GM15510 (cell line): ENCODE measurements around the gene GRM7.

ENCODE experiments used
- POLR2A ChIP-seq: IDR thresholded peaks from 3 replicates; pipeline ENCODE4 v1.6.1; 2011; ENCODE audit warnings: borderline replicate concordance; ENCODE audit not compliant: insufficient read length; ENCODE audit errors: extremely low read depth

Gene GRM7

DNA sequence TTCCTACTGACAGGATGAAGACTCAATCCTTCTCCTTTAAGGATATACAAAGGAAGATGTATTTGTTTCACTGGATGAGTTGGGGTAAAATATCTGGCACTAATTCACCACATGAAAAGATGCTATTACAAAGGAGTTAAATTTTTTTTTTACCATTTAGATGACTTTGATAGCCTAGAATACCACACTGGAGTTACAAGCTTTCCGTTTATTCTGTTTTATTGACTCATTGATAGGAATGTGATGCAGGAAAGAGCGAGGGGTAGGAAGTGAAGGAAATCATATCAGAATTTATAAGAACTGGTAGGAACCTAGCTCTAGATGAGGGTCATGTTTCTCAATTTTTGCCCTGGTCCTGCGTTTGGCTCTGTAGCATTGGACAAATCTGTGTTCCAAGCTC lies 427.2 kb downstream of the GRM7 start:
- TF ChIP-seq POLR2A: no peak

DNA sequence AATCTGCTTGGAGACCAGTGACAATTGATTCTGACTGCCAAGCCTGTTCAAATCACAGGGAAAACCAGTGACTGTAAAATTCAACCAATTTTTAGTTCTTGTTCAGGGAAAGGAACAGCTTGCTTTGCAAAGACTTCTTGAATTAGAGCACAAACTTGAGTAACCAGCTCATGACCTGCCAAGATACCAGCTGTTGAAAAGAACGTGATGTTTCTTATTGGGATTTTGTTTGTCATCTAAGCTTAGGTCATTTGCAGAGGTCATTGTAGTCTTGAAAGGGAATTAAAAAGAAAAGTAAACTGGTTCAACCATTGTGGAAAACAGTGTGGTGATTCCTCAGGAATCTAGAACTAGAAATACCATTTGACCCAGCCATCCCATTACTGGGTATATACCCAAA lies 428.2 kb downstream of the GRM7 start:
- TF ChIP-seq POLR2A: no peak

DNA sequence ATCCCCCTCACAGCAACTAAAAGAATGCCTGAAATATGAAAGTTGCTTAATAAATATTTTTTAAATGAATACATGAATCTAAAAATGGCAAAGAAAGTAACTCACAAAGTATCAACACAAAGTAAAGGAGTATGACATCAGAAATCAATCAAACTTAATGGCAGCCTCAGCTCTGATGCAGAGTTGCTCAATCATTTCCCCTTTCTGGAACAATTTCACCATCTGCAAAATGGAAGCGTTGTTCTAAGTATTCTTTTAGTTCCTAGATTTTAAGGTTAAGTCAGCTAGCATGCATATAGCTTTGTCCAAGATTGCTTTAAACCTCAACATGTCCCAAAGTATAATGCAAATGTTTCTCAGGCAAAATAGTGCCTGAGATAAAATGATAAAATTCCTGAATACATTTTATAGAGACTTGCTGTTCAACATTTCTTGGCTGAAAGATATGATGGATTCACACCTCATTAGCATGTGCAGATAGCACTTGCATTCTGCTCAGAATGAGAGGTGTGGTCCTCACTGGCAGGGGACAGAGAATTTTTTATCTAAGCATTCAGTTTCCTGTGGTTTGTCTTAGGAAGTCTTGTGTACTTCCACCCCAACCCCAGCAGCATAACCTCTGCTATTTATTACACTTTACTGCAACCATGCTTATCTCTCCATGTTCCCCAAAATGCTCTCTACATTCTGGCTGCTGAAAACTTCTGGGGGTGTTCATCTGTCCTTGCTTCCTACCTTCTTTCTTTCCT lies 429.3 kb downstream of the GRM7 start:
- no peak for TF ChIP-seq POLR2A

- TF ChIP-seq POLR2A: no peak
Observed at GRCh38 chr3:7292362-7292761, 431.4 kb downstream of the GRM7 start.

DNA sequence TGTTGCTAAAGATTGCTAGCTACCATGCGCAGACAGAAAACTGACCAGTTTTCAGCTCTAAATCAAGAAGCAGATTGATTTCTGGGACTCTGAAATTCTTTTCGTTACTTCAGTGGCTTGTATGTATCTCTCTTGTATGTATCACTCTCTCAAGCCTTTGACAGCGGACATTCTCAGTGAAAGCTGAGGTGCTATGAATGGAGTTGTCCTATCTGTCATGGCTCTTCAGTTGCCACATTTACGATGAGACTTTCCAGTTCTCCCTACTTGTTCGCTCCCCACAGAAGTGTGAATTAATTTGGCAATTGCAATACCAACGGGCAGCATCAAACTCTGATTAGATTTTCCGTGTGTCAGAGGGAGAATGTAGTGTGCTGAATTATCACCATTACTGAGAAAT lies 432.4 kb downstream of the GRM7 start:
- TF ChIP-seq POLR2A: no peak

DNA sequence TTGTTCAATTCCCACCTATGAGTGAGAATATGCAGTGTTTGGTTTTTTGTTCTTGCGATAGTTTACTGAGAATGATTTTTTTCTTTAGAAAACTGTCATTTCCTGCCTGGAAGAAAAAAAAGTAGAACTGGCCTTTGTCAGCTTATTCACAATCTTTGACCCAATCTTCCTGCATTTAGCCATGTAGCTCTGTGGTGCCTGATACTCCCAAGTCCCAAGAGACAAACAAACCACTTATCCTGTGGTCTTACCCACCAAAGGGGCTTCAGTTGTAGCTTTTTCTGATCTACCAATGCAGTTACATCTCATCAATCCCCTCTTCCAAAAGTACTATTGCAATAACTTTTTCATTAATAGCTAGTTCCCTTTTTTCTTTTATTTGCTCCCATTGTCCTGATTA lies 444.6 kb downstream of the GRM7 start:
- no peak for TF ChIP-seq POLR2A

GRCh38 chr3:7306901-7307300 lies 446.0 kb downstream of the GRM7 start:
- no peak for TF ChIP-seq POLR2A

DNA sequence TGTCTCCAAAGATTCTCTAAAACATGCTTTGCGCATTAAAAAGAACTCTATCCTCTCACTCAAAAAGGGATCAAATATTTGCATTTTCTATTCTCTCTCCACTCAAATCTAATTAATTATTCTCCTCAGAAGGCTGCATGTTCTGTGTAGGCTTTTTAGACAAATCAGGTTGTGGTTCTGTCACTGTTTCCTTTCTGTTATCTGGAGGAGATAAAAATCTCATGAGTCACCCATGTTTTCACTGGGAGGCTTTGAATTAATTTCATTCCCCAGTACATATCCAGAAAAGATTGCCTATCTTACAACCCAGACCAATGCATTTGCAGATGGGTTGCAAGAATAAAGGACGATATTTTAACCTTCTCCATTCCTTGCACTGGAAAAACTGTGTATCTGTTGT lies 446.5 kb downstream of the GRM7 start:
- no peak for TF ChIP-seq POLR2A

- TF ChIP-seq POLR2A: no peak
Observed at GRCh38 chr3:7309641-7310102, 448.8 kb downstream of the GRM7 start.

DNA sequence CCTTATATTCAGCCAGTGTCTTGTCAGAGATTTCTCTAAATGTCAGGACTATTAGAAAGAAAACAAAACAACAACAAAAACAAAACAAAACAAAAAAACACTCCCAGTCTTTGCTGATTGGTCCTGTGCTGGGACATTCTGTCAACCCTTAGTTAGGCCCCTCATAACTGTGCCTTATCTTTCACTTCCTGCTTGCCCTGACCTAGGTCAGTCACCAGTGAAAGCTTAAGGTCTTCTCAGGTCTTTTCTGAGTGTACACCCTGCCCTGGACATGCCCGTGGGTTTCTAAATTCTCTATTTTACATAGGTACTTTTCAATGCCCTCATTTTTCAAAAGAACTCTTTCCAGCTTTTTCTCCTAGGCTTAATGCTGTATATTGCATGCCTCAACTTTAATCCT lies 454.1 kb downstream of the GRM7 start:
- TF ChIP-seq POLR2A: no peak

- no peak for TF ChIP-seq POLR2A
Observed at GRCh38 chr3:7322957-7323669, 462.2 kb downstream of the GRM7 start.

DNA sequence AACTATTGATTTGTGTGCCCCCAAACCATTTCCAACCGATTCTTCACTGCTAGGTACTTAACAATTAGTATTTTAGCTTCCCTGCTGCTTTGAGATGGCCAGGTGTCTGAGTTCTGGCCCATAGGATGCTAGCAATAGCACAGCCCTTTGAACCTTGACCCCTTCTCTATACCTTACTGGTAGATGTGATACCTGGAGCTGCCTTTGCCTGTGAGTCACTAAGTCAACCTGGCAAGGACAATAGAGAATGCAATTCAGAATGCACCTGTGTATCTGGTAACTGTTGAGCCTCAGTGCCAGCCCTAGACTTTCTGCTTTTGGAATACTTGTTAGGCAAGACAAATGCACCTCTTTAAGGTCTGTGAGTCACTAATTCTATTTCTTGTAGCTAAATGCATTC lies 467.4 kb downstream of the GRM7 start:
- no peak for TF ChIP-seq POLR2A

DNA sequence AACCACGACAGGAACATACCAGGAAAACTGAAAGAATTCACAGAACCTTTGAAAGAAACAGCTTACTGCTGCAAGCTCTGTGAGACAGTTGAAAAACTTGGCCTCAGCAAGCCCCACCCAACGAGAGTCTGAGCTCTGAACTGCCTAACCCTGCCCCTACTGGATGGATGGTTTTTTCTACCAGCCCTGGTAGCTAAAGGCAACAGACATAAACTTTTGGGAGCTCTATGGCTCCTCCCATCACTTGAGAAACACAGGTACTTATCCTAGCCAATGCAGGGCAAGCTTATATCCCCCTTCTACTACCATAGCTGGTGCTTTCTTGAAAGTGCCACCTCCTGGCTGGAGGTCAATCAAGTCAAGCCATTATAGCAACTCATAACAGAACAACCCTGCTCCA lies 471.8 kb downstream of the GRM7 start:
- no peak for TF ChIP-seq POLR2A

DNA sequence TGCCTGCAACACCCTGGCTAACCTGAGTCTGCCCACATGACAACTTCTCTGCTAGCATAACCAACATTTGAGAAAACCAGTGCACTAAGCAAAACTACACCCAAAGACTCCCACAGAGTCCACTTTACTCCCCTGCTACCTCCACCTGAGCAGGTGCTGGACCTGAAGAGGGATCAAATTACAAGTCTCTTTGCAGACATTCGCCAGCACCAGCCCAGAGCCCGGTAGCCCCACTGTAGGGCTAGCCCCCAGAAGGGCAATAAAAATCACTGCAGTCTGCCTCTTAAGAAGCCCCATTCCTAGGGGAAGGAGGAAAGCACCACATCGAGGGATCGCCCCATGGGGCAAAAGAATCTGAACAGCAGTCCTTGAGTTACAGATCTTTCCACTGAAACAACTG lies 472.2 kb downstream of the GRM7 start:
- TF ChIP-seq POLR2A: no peak

DNA sequence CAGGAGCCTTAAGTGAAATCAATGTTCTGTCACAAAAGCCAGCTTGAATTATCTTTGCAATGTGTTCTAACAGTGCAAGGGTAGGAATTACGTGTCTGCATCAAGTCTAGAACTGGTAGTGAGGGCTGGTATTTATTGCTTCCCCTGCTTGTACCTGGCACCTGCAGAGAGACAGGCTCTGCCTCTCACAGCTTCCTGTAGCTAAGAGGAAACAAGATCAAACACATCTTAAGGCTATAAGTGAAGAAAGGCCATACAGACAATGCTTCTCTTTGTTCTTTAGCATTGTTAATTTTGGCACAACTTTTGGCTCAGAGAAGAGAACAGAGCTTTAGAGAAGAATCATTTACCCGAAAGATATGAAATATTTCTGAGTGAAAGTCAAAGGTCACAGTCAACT lies 479.9 kb downstream of the GRM7 start:
- TF ChIP-seq POLR2A: no peak

DNA sequence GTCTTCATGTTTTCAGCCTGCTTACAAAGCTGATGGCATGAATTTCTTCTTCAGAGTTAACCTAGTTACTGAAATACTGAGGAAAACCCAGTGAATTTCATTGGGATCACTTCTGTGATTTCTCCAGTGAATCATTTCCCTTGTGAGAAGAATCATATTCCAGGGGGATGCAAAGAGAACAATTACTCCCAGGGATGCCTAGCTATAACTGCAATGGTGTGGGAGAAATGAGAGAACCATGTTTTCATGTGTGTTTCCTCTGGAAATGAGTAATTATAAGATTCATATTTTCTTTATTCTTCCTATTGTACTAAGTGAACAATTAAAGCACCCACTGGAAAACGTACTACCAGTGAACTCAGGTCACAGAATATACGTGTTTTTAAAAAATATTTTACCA lies 485.4 kb downstream of the GRM7 start:
- TF ChIP-seq POLR2A: no peak

DNA sequence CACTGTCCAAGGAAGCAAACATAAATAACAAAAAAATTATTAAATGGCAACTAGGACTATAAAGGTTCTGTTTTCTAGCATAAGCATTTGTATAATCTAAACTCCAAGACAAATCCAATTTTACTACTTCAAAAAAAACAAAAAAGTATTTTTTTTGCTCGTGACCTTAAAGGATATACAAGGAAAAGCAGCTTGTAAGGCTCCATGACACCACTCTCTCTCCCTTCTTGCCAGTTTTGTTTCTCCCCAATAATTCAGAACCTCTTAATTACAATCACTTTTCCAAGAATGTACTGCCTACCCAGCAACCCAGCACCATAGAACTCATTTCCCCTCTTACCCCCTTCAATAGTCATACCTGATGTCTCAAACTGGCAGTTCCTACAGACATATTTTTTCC lies 496.2 kb downstream of the GRM7 start:
- no peak for TF ChIP-seq POLR2A

DNA sequence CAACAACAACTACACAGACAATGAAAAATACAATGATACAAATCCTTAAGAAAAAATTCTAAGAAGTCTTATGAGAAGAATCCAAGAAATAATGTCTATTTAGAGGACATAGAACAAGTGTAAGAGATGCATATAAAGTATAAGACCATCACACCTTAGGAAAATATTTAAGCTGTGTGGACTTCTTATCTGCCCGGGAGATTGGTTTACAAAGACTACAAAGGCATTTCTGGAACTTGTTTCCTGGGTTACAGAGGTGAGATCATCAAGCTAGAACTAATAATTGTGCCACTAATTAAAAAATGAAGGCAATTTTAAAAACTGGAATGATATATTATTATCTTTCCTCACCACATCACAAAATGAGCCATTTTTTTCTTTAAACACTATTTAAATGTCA lies 507.1 kb downstream of the GRM7 start:
- TF ChIP-seq POLR2A: no peak
